IPS-18a (cell line): ENCODE data around the gene DNAH1.

ENCODE experiments used
- H3K27ac ChIP-seq: one replicate; pipeline ENCODE4 v1.5.1; 2013; ENCODE audit warnings: low read length
- H3K27me3 ChIP-seq: one replicate; pipeline ENCODE4 v1.6.1; 2013; ENCODE audit warnings: mild to moderate bottlenecking, low read length; ENCODE audit not compliant: control insufficient read depth, insufficient read depth
- H3K36me3 ChIP-seq: one replicate; pipeline ENCODE4 v1.6.1; 2013; ENCODE audit warnings: low read depth, low read length; ENCODE audit not compliant: control insufficient read depth
- H3K4me1 ChIP-seq: one replicate; pipeline ENCODE4 v1.6.1; 2013; ENCODE audit warnings: low read depth, low read length; ENCODE audit not compliant: control insufficient read depth
- H3K4me3 ChIP-seq: one replicate; pipeline ENCODE4 v1.5.1; 2013; ENCODE audit warnings: low read length
- H3K9ac ChIP-seq: one replicate; pipeline ENCODE4 v1.6.1; 2013; ENCODE audit warnings: mild to moderate bottlenecking, low read length, moderate library complexity
- H3K9me3 ChIP-seq: one replicate; pipeline ENCODE4 v1.6.1; 2013; ENCODE audit warnings: low read depth, low read length; ENCODE audit not compliant: control insufficient read depth

DNAH1 gene

DNA sequence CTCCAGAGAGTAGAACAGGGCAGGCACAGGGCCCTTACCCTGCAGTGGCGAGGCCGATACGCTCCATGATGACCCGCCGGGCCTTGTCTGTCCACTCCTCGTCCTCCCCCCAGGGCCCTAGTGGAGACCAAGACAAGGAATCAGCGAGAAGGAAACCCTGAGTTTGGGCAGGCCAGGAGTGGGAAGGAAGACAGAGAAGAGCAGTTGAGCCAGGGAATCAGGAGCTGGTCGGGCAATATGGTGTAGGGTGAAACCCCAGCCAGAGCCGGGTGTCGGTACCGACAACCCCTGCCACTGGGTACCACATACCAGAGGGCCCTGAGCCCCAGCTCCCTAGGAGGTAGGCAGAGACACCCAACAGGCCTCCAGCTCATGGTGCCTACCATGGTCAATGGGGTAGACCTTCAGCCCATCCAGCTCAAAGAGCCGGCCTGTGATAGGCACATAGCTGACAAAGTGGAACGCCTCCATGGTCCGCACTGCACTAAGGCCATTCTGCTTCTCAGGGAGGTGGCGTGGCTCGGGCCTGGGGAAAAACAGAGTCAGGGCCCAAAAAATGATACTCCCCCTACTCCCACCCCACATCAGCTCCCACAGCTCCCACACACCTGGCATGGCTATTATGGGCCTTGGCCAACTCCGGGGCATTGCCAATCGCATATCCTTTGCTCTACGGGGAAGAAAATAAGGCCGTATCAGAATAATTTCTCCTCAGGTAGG, 90.8 kb downstream of the DNAH1 start:
- peaks cover 7% of the 10 kb centered on the region for H3K27me3 ChIP-seq
- no peaks in the 10 kb centered on the region for H3K9me3 ChIP-seq
- H3K4me1 ChIP-seq = peaks cover 10% of the 10 kb centered on the region
- peaks cover 56% of the 10 kb centered on the region for H3K36me3 ChIP-seq
- no peak overlapping the region for H3K27ac ChIP-seq
- H3K9ac ChIP-seq = no peak overlapping the region
- no peak overlapping the region for H3K4me3 ChIP-seq

DNA sequence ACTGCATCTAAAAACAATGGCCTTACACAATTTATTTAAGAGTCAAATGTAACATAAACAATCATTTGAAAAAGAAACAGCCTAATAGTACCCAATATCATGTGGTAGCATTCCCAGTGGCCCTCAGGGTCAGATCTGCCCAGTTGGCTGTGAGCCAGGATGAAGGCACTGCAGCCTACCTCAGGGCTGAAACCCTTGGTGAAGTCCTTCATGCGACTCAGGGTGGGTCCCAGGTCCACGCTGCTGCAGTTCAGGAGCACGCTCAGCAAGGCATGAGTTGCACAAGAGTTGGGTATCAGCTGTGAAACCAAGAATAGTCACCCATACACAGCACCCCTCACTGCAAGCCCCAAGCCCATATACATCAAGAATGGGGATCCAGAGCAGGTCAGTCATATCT, 91.7 kb downstream of the DNAH1 start:
- peaks cover 7% of the 10 kb centered on the region for H3K27me3 ChIP-seq
- no peaks in the 10 kb centered on the region for H3K9me3 ChIP-seq
- no peak overlapping the region for H3K4me3 ChIP-seq
- no peak overlapping the region for H3K27ac ChIP-seq
- no peak overlapping the region for H3K9ac ChIP-seq
- H3K36me3 ChIP-seq = peaks cover 49% of the 10 kb centered on the region
- H3K4me1 ChIP-seq = peaks cover 10% of the 10 kb centered on the region

DNA sequence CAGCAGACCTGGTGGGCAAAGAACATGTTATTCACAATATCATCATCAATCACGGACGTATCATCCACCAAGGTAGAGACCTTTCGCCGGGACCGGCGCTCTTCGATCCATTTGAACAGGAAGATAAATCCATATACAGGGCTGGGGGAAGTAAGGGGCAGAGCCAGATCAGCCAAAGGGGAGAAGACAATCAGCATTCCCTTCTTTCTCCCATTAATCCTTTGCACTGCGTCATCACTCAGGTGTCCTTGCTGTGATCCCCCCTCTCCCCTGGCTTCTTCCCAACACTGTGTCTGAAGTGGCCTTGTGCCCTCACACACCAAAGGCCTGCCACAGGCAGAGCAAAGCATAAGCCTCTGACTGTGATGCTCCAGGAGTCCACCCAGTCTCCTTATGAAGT, 92.3 kb downstream of the DNAH1 start:
- Histone ChIP-seq H3K27ac (no peak overlapping the region), H3K4me1 (peaks cover 10% of the 10 kb centered on the region), H3K9me3 (no peaks in the 10 kb centered on the region), H3K4me3 (no peak overlapping the region), H3K27me3 (peaks cover 7% of the 10 kb centered on the region), H3K9ac (no peak overlapping the region), H3K36me3 (peaks cover 42% of the 10 kb centered on the region)

DNA sequence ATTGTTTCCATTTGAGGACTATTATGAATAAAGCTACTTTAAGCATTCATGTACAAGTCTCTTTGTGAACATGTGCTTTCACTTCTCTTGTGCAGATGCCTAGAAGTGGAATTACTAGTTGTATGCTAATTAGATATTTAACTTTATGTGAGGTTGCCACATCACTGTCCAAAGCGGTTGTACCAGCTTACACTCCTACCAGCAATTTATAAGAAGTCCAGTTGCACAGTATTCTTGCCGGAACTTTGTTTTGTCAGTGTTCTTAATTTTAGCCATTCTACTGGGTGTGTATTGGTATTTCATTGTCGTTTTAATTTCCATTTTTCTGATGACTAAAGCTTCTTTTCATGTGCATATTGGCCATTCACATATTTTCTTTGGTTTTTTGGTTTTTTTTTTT, 99.7 kb downstream of the DNAH1 start:
- Histone ChIP-seq H3K4me1 (peaks cover 10% of the 10 kb centered on the region), H3K9me3 (no peaks in the 10 kb centered on the region), H3K36me3 (peaks cover 5% of the 10 kb centered on the region), H3K27me3 (peaks cover 7% of the 10 kb centered on the region), H3K9ac (no peak overlapping the region), H3K27ac (no peak overlapping the region), H3K4me3 (no peak overlapping the region)

DNA sequence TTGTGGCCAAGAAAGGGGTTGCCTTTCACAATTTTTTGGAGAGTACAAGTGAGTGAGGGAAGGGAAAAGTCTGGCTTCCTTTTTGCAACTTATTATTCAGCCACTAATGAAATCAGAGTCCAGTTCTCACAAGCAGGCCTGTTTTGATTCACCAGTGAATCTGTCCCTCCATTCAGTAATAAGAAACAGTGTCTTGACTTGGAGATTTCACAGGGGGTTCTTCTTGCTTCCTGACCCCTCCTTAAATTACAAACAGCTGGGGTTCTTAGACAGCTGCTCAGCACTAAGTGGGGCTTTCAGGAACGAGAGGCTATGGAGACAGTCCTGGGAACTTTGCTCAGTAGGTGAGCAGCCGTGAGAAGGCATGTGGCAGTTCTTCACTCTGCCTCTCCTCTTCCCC, 104.3 kb downstream of the DNAH1 start:
- peaks cover 3% of the 10 kb centered on the region for H3K4me1 ChIP-seq
- no peaks in the 10 kb centered on the region for H3K27me3 ChIP-seq
- no peak overlapping the region for H3K9ac ChIP-seq
- H3K36me3 ChIP-seq = peaks cover 2% of the 10 kb centered on the region
- no peaks in the 10 kb centered on the region for H3K9me3 ChIP-seq
- H3K4me3 ChIP-seq = no peak overlapping the region
- no peak overlapping the region for H3K27ac ChIP-seq

DNA sequence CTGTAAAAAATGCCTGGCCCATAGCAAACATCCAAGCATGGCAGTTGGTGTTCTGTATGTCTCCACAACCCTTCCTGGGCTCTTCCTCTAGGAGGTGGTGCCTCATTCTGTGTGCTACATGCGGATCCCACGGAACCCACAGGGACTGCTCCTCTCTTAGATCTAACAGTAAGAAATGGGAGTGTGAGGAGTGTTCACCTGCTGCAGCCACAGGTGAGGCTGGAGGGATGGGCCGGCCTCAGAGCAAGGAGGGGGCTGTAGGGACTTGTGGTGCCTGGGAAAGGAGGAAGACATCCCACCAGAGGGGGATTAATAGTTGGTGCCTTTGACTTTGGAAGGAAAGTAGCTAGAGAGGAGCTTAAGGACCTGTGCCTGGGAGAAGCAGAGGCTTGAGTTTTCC, 106.5 kb downstream of the DNAH1 start:
- Histone ChIP-seq H3K27ac (no peak overlapping the region), H3K9me3 (no peaks in the 10 kb centered on the region), H3K27me3 (no peaks in the 10 kb centered on the region), H3K9ac (no peak overlapping the region), H3K4me1 (peaks cover 3% of the 10 kb centered on the region), H3K4me3 (no peak overlapping the region), H3K36me3 (no peaks in the 10 kb centered on the region)

DNA sequence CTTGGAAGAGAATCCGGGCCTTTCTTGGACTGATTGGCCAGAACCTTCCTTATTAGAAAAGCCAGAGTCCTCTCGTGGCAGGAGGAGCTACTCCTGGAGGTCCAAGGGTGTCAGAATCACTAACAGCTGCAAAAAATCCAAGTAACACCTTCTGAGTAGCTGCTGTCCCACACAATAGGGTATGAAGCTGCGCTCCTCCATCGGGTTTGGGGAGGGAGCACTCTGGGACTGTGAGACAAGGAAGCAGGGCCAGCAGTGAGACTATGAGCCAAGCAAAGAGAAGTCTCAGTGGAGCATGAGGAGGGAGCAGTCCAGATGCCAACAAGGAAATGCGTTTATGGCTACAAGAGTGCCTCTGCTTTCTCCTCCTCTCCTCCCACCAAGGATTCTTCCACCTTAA, 107.1 kb downstream of the DNAH1 start:
- H3K4me3 ChIP-seq = no peak overlapping the region
- no peak overlapping the region for H3K9ac ChIP-seq
- H3K27me3 ChIP-seq = no peaks in the 10 kb centered on the region
- H3K9me3 ChIP-seq = no peaks in the 10 kb centered on the region
- peaks cover 3% of the 10 kb centered on the region for H3K4me1 ChIP-seq
- no peaks in the 10 kb centered on the region for H3K36me3 ChIP-seq
- no peak overlapping the region for H3K27ac ChIP-seq

DNA sequence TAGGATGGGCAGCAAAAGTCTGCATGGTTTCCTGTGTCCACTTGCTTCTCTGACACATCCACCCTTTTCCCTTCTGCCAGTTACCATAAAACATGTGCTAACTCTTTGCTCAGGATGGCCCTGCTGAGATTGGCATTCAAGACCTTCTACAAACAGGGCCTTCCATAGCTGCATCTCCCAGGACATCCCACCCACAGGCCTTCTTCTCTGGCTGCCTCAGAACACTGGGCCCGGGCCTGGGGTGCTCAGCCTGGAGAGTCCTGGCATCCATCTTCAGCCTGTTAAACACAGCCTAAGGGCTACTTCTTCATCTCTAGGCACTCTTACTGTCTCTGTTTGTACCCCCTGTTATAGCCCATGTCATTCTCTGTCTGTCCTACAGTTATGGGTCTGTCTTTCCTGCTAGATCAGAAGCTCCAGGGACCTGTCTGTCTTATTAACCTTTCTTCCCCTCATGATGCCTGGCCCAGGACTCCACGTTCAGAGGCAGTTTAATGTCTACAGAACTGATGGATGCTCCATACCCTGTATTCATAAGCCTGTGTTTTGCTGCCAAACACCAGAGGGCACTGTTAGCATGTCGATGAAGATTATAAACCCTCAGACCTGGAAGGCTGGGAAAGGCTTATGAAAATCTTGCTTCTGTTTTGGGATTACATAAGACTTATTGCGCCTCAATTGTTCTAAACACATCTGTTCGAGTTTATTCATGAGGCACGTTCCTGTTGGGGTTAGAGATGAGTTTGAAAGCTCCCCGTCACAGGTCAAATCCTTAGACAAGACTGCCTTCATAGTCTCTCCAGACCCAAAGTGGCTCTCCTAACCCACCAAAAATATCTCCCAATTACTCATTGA, 112.3 kb downstream of the DNAH1 start:
- Histone ChIP-seq H3K36me3 (no peaks in the 10 kb centered on the region), H3K27me3 (no peaks in the 10 kb centered on the region), H3K4me1 (peaks cover under 1% of the 10 kb centered on the region), H3K9ac (no peak overlapping the region), H3K4me3 (no peak overlapping the region), H3K9me3 (no peaks in the 10 kb centered on the region), H3K27ac (no peak overlapping the region)

DNA sequence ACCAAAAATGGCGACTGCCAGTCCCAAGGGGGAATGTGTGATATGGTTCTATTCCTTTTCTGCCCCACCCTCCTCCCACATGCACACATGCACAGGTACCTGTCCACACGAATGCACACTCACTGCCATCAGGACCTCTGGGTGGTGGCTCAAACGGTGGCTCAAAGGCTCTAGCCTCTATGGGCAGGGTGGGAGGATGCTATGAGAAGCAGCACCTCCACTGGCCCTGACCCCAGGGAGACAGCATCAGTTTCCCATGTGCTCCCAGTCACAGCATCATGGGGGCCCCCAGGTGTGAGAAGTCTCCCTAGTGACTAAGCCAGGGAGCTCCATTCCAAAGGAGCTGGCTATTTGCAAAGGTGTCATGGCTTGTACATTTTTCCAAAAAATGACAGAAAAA, 112.9 kb downstream of the DNAH1 start:
- H3K27ac ChIP-seq = no peak overlapping the region
- no peak overlapping the region for H3K9ac ChIP-seq
- no peak overlapping the region for H3K4me3 ChIP-seq
- H3K4me1 ChIP-seq = no peaks in the 10 kb centered on the region
- no peaks in the 10 kb centered on the region for H3K36me3 ChIP-seq
- H3K27me3 ChIP-seq = no peaks in the 10 kb centered on the region
- no peaks in the 10 kb centered on the region for H3K9me3 ChIP-seq

DNA sequence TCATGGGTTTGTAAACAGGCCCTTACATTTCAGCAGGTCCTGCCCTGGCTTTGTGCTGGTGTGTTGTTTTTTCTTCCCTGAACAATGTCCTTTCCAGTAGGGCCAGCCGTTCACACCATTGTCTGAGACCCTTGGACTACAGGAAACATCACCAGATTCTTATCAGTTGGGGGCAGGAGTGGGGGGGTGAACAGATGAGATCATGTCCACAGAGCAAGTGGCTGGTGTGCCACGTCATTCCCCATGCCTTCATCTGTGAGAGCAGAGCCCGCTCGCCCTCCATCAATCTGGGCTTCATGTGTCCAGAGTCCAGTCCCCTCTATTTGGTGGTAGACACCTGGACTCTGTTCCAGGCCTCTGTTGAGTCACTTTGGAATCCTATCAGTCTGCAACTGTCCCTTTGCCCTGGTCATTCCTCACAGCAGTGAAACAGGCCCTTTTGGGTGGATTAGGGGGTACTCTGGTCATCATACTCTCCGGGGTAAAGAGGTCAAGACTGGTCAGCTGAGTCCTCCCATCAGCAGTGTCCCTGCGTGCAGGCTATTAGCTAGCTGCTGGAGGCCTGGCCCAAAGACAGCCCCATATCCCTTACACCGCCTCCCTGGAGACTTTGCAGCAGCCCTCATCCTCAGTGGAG, 113.8 kb downstream of the DNAH1 start:
- Histone ChIP-seq H3K27ac (no peak overlapping the region), H3K9me3 (no peaks in the 10 kb centered on the region), H3K4me3 (no peak overlapping the region), H3K27me3 (no peaks in the 10 kb centered on the region), H3K9ac (no peak overlapping the region), H3K4me1 (no peaks in the 10 kb centered on the region), H3K36me3 (no peaks in the 10 kb centered on the region)

DNA sequence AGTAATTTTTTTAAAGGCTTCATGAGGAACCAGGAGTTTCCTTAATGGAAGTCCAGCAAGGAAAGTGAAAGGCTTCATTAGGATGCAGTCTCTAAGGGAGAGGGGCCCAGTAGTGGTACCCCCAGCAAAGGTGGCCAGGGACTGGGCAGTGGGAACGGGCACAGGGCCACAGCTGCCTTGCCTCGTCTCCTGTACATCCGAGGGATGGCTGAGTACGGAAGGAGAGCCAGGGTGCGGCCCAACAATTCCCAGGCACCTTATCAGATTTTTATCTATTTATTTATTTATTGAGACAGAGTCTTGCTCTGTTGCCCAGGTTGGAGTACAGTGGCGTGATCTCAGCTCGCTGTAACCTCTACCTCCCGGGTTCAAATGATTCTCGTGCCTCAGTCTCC, 114.3 kb downstream of the DNAH1 start:
- H3K27ac ChIP-seq = no peak overlapping the region
- no peaks in the 10 kb centered on the region for H3K36me3 ChIP-seq
- H3K9me3 ChIP-seq = no peaks in the 10 kb centered on the region
- H3K9ac ChIP-seq = no peak overlapping the region
- H3K4me1 ChIP-seq = no peaks in the 10 kb centered on the region
- no peaks in the 10 kb centered on the region for H3K27me3 ChIP-seq
- no peak overlapping the region for H3K4me3 ChIP-seq
